H1 (cell line): ENCODE results near the gene EPB41L4A. TPM values are rescaled to one million over a fixed set of nuclear protein-coding genes. Genes with fewer than 3 reads are reported as not detected.

ENCODE experiments used
- CTCF ChIA-PET: fragments of 300-600 bp; sonication (Branson Sonifier 250); formaldehyde crosslinking; loops from one replicate; lab custom pipeline; 2021; ENCODE audit not compliant: partially characterized antibody; lab: Charles Lee
- POLR2A ChIA-PET: fragments of 300-600 bp; sonication (Branson Sonifier 250); formaldehyde crosslinking; loops from one replicate; lab custom pipeline; 2021; ENCODE audit warnings: inconsistent platforms; ENCODE audit not compliant: partially characterized antibody; lab: Charles Lee
- DNase-seq, 2 experiments: peaks; one replicate each; pipeline versions ENCODE4 v3.0.0 to v3.0.0-alpha.2; 2010 to 2022; ENCODE audit warnings: low spot score in 2 of 2, low read depth in 1 of 2, mixed read lengths in 1 of 2
- FAIRE-seq: peaks from 2 replicates; lab custom pipeline; 2011; peaks lifted over from hg19 to GRCh38; lab: Jason Lieb, UNC
- H2AFZ ChIP-seq: 2 replicates; pipeline ENCODE4 v1.8.1; 2012; ENCODE audit warnings: low read length, inconsistent platforms
- H2AK5ac ChIP-seq: 2 replicates; pipeline ENCODE4 v1.6.1; 2013; ENCODE audit warnings: low read depth, low read length
- H2BK120ac ChIP-seq: replicated peaks from 2 replicates; pipeline ENCODE3; 2013; ENCODE audit warnings: low read depth, low read length, inconsistent platforms
- H2BK12ac ChIP-seq: 2 replicates; pipeline ENCODE4 v1.6.1; 2013; ENCODE audit warnings: low read depth, low read length
- H2BK15ac ChIP-seq: 2 replicates; pipeline ENCODE4 v1.6.1; 2013; ENCODE audit warnings: low read length
- H2BK20ac ChIP-seq: 2 replicates; pipeline ENCODE4 v1.6.1; 2013; ENCODE audit warnings: low read length
- H2BK5ac ChIP-seq: 2 replicates; pipeline ENCODE4 v1.6.1; 2013; ENCODE audit warnings: low read depth, low read length
- H3K14ac ChIP-seq: 2 replicates; pipeline ENCODE4 v1.6.1; 2013; ENCODE audit warnings: inconsistent platforms; ENCODE audit not compliant: insufficient read length
- H3K18ac ChIP-seq: 2 replicates; pipeline ENCODE4 v1.6.1; 2013; ENCODE audit warnings: low read length; ENCODE audit errors: extremely low read depth
- H3K23ac ChIP-seq: 2 replicates; pipeline ENCODE4 v1.6.1; 2013; ENCODE audit warnings: inconsistent platforms; ENCODE audit not compliant: insufficient read length
- H3K23me2 ChIP-seq: 2 replicates; pipeline ENCODE4 v1.6.1; 2013; ENCODE audit warnings: low read depth, low read length
- H3K27ac ChIP-seq: 2 replicates; pipeline ENCODE4 v1.6.1; 2011; ENCODE audit warnings: low read depth, low read length, inconsistent platforms
- H3K27me3 ChIP-seq, 4 experiments: replicated peaks in 1 of 4; 1 replicate in 1 of 4; 2 replicates in 3 of 4; pipeline versions ENCODE4 v1.6.1 to v1.8.1; 2011 to 2013; ENCODE audit warnings: low read length in 3 of 4, mild to moderate bottlenecking in 3 of 4, inconsistent platforms in 2 of 4, mixed read lengths in 2 of 4, moderate library complexity in 1 of 4; ENCODE audit not compliant: control insufficient read depth in 3 of 4, insufficient read depth in 3 of 4; ENCODE audit errors: extremely low read depth in 1 of 4
- H3K36me3 ChIP-seq, 4 experiments: 2 replicates each; pipeline versions ENCODE4 v1.6.1 to v1.8.1; 2011 to 2013; ENCODE audit warnings: mild to moderate bottlenecking in 4 of 4, low read length in 3 of 4, moderate library complexity in 2 of 4, control low read depth in 1 of 4, inconsistent platforms in 1 of 4; ENCODE audit not compliant: insufficient read depth in 4 of 4, control insufficient read depth in 2 of 4
- H3K4ac ChIP-seq: replicated peaks from 2 replicates; pipeline ENCODE3; 2013; ENCODE audit warnings: low read length, low read depth, mixed read lengths, inconsistent platforms; ENCODE audit not compliant: insufficient read length
- H3K4me1 ChIP-seq, 4 experiments: replicated peaks in 1 of 4; 1 replicate in 1 of 4; 2 replicates in 3 of 4; pipeline versions ENCODE4 v1.6.1 to v1.8.1; 2011 to 2013; ENCODE audit warnings: low read length in 3 of 4, inconsistent platforms in 2 of 4, mixed read lengths in 1 of 4; ENCODE audit not compliant: insufficient read depth in 4 of 4, control insufficient read depth in 3 of 4
- H3K4me2 ChIP-seq, 2 experiments: 2 replicates each; pipeline versions ENCODE4 v1.6.1 to v1.8.1; 2011 to 2013; ENCODE audit warnings: low read depth in 2 of 2, low read length in 2 of 2, control low read depth in 1 of 2, inconsistent platforms in 1 of 2, mild to moderate bottlenecking in 1 of 2; ENCODE audit not compliant: insufficient read depth in 1 of 2
- H3K4me3 ChIP-seq, 4 experiments: fragments of 200-600, 300-600 bp in 1 of 4; sonication (generic), shearing (Covaris generic), sonication (Bioruptor Twin) in 1 of 4; 2 replicates each; pipeline versions ENCODE4 v1.5.1 to v1.8.1; 2011 to 2016; ENCODE audit warnings: low read length in 4 of 4, low read depth in 3 of 4, control low read depth in 2 of 4, inconsistent platforms in 2 of 4, mild to moderate bottlenecking in 2 of 4, mixed read lengths in 1 of 4, moderate library complexity in 1 of 4; ENCODE audit not compliant: insufficient read depth in 2 of 4; ENCODE audit errors: extremely low read depth in 1 of 4
- H3K56ac ChIP-seq: replicated peaks from 2 replicates; pipeline ENCODE3; 2013; ENCODE audit warnings: low read depth, mild to moderate bottlenecking, mixed read lengths, low read length, inconsistent platforms; ENCODE audit not compliant: insufficient read length
- H3K79me1 ChIP-seq: 2 replicates; pipeline ENCODE4 v1.6.1; 2013; ENCODE audit warnings: low read depth, low read length, control low read depth
- H3K79me2 ChIP-seq, 2 experiments: 2 replicates each; pipeline versions ENCODE4 v1.6.1 to v1.8.1; 2012 to 2013; ENCODE audit warnings: low read length in 2 of 2, mild to moderate bottlenecking in 2 of 2, inconsistent platforms in 1 of 2; ENCODE audit not compliant: insufficient read depth in 2 of 2, control insufficient read depth in 1 of 2
- H3K9ac ChIP-seq, 4 experiments: replicated peaks in 1 of 4; 1 replicate in 1 of 4; 2 replicates in 3 of 4; pipeline versions ENCODE4 v1.6.1 to v1.8.1; 2011 to 2013; ENCODE audit warnings: low read depth in 3 of 4, low read length in 3 of 4, control low read depth in 2 of 4, mild to moderate bottlenecking in 2 of 4, moderate library complexity in 2 of 4, inconsistent platforms in 1 of 4; ENCODE audit errors: extremely low read depth in 1 of 4
- H3K9me3 ChIP-seq, 2 experiments: 2 replicates each; pipeline versions ENCODE4 v1.6.1 to v1.8.1; 2012 to 2013; ENCODE audit warnings: mild to moderate bottlenecking in 2 of 2, moderate library complexity in 2 of 2, control low read depth in 1 of 2, inconsistent platforms in 1 of 2, low read depth in 1 of 2, low read length in 1 of 2, mixed read lengths in 1 of 2; ENCODE audit not compliant: insufficient read depth in 2 of 2
- H4K20me1 ChIP-seq, 2 experiments: replicated peaks in 1 of 2; 2 replicates each; pipeline versions ENCODE3 to v1.8.1; 2011 to 2013; ENCODE audit warnings: inconsistent platforms in 2 of 2, low read length in 2 of 2, mild to moderate bottlenecking in 1 of 2; ENCODE audit not compliant: insufficient read depth in 2 of 2, control insufficient read depth in 1 of 2
- H4K5ac ChIP-seq: 2 replicates; pipeline ENCODE4 v1.6.1; 2013; ENCODE audit warnings: low read length, low read depth, mixed read lengths, inconsistent platforms; ENCODE audit not compliant: insufficient read length
- H4K8ac ChIP-seq: 2 replicates; pipeline ENCODE4 v1.8.0; 2013; ENCODE audit warnings: mild to moderate bottlenecking, moderate library complexity, low read length, inconsistent platforms; ENCODE audit not compliant: insufficient read depth; ENCODE audit errors: extremely low read depth
- H4K91ac ChIP-seq: replicated peaks from 2 replicates; pipeline ENCODE3; 2013; ENCODE audit warnings: low read length, mixed read lengths, inconsistent platforms; ENCODE audit not compliant: insufficient read length
- GABPA ChIP-seq: IDR thresholded peaks from 2 replicates; pipeline ENCODE4 v1.6.1; 2011; ENCODE audit warnings: mild to moderate bottlenecking, low read length, moderate library complexity, borderline replicate concordance; ENCODE audit not compliant: insufficient read depth
- KDM4A ChIP-seq: IDR thresholded peaks from one replicate; pipeline ENCODE4 v1.7.1; 2012; ENCODE audit warnings: low read depth, mild to moderate bottlenecking, moderate library complexity, low read length, inconsistent platforms; ENCODE audit not compliant: severe bottlenecking
- SP2 ChIP-seq: IDR thresholded peaks from 2 replicates; pipeline ENCODE4 v1.6.1; 2012; ENCODE audit warnings: mild to moderate bottlenecking, low read length, inconsistent platforms
- TEAD4 ChIP-seq: IDR thresholded peaks from 2 replicates; pipeline ENCODE4 v1.6.1; 2012; ENCODE audit warnings: low read depth, low read length, inconsistent platforms, mixed read lengths
- WGBS, 2 experiments: shearing (Covaris generic) in 1 of 2; methylation state at CpG; one replicate each; pipeline versions ENCODE4 v1.1.6 to v1.1.7; 2013 to 2015; ENCODE audit warnings: low lambda C conversion rate in 2 of 2, mixed read lengths in 2 of 2, inconsistent platforms in 1 of 2, low coverage in 1 of 2, missing lambda C conversion rate in 1 of 2; ENCODE audit not compliant: insufficient replicate concordance in 2 of 2, insufficient coverage in 1 of 2, insufficient read length in 1 of 2; ENCODE audit errors: extremely low coverage in 1 of 2, missing lambda C conversion rate in 1 of 2; 5-methylcytosine and 5-hydroxymethylcytosine counted together
- polyA plus RNA-seq, 7 experiments: library from polyadenylated mRNA; depleted of rRNA in 3 of 7; stranded (reverse) in 5 of 7; unstranded in 2 of 7; fragments of >200 nt in 5 of 7; fragments of 200-250 nt in 2 of 7; gene quantifications; 1 replicate in 5 of 7; 2 replicates in 1 of 7; 4 replicates in 1 of 7; pipeline versions ENCODE4 v1.2.1 to v1.2.3, GENCODE V29; 2011 to 2013; ENCODE audit warnings: missing spikeins in 2 of 7, mixed read lengths in 2 of 7
- total RNA-seq: library from RNA; stranded (reverse); fragmentation: NEBNext Ultra II Directional; extraction: Animal tissue kit (Norgen Biotek cat#: 25700); gene quantifications from 2 replicates; pipeline ENCODE4 v1.2.1, GENCODE V29; 2021
- TF ChIP-seq, protein P1 (sequence below): IDR thresholded peaks from 2 replicates; pipeline ENCODE4 v1.6.1; 2011; ENCODE audit warnings: low read length, improper control_type of control experiment

The EPB41L4A gene
- total and polyA plus RNA-seq, 2 of the 8 experiments (the other 6 are each of a cell fraction or from before 2014, with no cell fraction given) = 1.6 to 4.6 TPM

DNA sequence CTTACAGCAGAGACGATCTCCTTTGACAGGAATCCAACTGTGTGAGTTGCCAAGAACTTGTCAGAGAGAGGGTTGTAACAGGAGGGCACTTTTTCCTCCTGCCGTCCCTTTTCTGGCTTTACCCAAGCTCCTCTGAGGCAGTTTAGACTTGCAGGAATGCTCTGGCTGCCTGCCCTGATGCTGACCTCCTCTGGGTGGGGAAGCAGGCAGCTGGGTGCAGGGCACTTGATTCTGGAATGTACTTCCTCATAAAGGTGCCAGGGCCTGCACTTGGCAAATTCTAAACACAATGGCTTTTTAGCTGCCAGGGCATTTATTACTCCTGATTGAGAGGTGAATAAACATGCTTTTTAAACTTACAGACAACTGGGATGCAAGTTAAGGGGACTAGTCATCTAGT, 190.4 kb downstream of the EPB41L4A start:
- no peak for TF ChIP-seq GABPA
- TF ChIP-seq SP2 = no peak
- TF ChIP-seq, protein P1, sequence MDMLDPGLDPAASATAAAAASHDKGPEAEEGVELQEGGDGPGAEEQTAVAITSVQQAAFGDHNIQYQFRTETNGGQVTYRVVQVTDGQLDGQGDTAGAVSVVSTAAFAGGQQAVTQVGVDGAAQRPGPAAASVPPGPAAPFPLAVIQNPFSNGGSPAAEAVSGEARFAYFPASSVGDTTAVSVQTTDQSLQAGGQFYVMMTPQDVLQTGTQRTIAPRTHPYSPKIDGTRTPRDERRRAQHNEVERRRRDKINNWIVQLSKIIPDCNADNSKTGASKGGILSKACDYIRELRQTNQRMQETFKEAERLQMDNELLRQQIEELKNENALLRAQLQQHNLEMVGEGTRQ = no peak
- TF ChIP-seq TEAD4 = peak; percentile 54; the same call in 1 of the 2 replicates
- TF ChIP-seq KDM4A = no peak
- Histone ChIP-seq H4K20me1 (no peaks in the 10 kb centered on the region), H2AFZ (no peak overlapping the region), H3K23ac (no peak overlapping the region), H4K5ac (no peak overlapping the region), H3K4me3 (no peak overlapping the region), H3K18ac (no peak overlapping the region), H3K9me3 (no peaks in the 10 kb centered on the region), H2BK12ac (no peak overlapping the region), H3K14ac (no peak overlapping the region), H2BK5ac (no peak overlapping the region), H4K91ac (no peak overlapping the region), H3K4ac (no peak overlapping the region), H2AK5ac (no peak overlapping the region), H3K9ac (no peak overlapping the region), H4K8ac (no peak overlapping the region), H3K79me1 (no peaks in the 10 kb centered on the region), H3K79me2 (no peaks in the 10 kb centered on the region), H2BK20ac (no peak overlapping the region), H2BK120ac (no peak overlapping the region), H3K27ac (no peak overlapping the region), H3K4me1 (peaks cover 0 to 9% (median 3%) of the 10 kb centered on the region in 4 experiments; a peak in 4 of 7 replicates), H3K27me3 (no peaks in the 10 kb centered on the region), H2BK15ac (no peak overlapping the region), H3K36me3 (no peaks in the 10 kb centered on the region), H3K4me2 (no peak overlapping the region), H3K56ac (no peak overlapping the region), H3K23me2 (no peaks in the 10 kb centered on the region)
- peak; percentile 82 for FAIRE-seq
- POLR2A ChIA-PET = interaction anchor here (1.4 kb wide), 1 partner anchor 11 kb away, joined by 4 read pairs; no protein-coding TSS in a partner anchor
- 85% methylated on average over 2 of the region's 2 CpGs; no CpG with 5 or more reads in 1 of the 2 experiments for WGBS, 2 experiments
- CTCF ChIA-PET = interaction anchor here (1.6 to 4.3 kb wide), 4 partner anchors 11 to 191 kb away, joined by 5 to 23 read pairs (median 8); partner anchors contain the start of gene EPB41L4A
- DNase-seq = no peak
